ENCODE data around the gene PSTPIP2. TPM values are rescaled to one million over a fixed set of nuclear protein-coding genes. Genes with fewer than 3 reads are reported as not detected.
A peak's percentile ranks its signal among the peaks of the same experiment; 100 is the strongest.
"Not testable (repeated sequence)": the region's sequence is repeated elsewhere in the genome, so short reads cannot be mapped to it uniquely, and the experiment has no call there.

Gene PSTPIP2
- total and polyA plus RNA-seq, 9 donors, result 1.3 to 2.8 (median 2.0) TPM

DNA sequence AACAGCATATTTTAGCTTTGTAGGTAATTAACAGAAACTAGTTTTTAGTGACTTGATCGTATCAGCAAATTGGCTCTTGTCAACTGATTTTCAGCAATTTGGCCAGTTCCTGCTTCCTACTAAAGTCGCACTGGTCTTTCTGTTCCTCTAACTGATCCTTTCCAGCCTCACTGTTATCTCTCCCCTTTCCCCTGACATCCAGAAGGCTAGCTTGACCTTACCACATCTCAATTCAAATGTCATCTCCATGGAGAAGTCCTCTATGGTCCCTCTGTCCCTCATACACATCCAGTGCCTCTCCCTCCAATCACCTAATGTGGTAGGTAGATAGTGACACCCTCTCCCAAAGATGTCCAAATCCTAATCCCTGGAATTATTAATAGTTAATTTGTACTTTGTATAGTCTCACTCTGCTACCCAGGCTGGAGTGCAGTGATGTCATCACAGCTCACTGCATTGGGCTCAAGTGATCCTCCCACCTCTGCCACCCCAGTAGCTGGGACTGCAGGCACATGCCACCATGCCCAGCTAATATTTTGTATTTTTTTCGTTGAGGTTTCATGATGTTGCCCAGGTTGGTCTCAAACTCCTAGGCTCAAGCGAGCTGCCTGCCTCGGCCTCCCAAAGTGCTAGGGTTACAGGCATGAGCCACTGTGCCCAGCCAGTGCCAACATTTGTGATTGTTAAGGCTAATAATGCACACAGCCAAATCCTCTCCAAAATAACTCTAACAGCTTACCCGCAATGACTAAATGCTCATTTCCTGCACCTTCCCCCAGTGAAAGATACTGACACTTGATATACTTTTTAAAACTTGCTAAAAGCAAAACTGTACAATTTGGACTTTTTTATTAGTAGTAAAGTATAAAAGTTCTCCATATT, 16.9 kb downstream of the PSTPIP2 start:
- H3K9me3 ChIP-seq (replicated peaks; ENCODE audit: control insufficient read depth, low read depth, low read length), result no peaks in the 10 kb centered on the region
- H3K27me3 ChIP-seq (ENCODE audit: control insufficient read depth, insufficient read depth, low read length), result no peaks in the 10 kb centered on the region
- no peaks in the 10 kb centered on the region for H3K4me1 ChIP-seq (ENCODE audit: control insufficient read depth, insufficient read depth, low read length)
- H3K36me3 ChIP-seq (ENCODE audit: control insufficient read depth, insufficient read depth, low read length), result no peaks in the 10 kb centered on the region
- no peak overlapping the region for H3K27ac ChIP-seq (ENCODE audit: low read length)
- WGBS (ENCODE audit: insufficient coverage), result 90% methylated on average over 2 of the region's 6 CpGs
- DNase-seq, result no peak
- no peak overlapping the region for H3K4me3 ChIP-seq (ENCODE audit: low read length)

DNA sequence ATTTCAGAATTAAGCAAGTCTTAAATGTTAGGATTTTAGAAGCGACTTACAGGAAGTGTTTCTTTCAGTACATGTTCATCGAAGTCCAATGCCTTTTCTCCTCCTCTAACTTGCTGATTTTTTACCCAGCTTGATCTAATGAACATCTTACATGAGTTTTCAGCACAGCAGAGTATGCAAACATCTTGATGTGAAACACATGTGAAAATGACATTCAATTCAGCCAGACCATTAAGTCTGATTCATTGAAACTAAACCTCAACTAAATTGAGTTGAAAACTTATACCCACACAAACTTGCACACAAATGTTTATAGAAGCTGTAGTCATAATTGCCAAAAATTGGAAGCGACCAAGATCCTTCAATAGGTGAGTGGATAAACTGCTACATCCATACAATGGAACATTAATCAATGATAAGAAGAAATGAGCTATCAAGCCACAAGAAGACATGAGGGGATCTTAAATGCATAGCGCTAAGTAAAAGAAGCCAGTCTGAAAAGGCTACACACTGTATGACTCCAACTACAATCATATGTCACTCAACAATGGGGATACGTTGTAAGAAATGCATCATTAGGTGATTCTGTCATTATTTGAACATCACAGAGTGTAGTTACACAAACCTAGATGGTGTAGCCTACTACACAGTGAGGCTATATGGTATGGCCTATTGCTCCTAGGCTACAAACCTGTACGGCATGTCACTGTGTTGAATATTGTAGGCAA, 18.5 kb downstream of the PSTPIP2 start:
- H3K27me3 ChIP-seq (ENCODE audit: control insufficient read depth, insufficient read depth, low read length), result no peaks in the 10 kb centered on the region
- no CpG with 5 or more reads among the region's 6 CpGs for WGBS (ENCODE audit: insufficient coverage)
- no peak for DNase-seq
- H3K9me3 ChIP-seq (replicated peaks; ENCODE audit: control insufficient read depth, low read depth, low read length), result no peaks in the 10 kb centered on the region
- H3K27ac ChIP-seq (ENCODE audit: low read length), result no peak overlapping the region
- H3K4me3 ChIP-seq (ENCODE audit: low read length), result no peak overlapping the region
- H3K4me1 ChIP-seq (ENCODE audit: control insufficient read depth, insufficient read depth, low read length), result no peaks in the 10 kb centered on the region
- no peaks in the 10 kb centered on the region for H3K36me3 ChIP-seq (ENCODE audit: control insufficient read depth, insufficient read depth, low read length)

DNA sequence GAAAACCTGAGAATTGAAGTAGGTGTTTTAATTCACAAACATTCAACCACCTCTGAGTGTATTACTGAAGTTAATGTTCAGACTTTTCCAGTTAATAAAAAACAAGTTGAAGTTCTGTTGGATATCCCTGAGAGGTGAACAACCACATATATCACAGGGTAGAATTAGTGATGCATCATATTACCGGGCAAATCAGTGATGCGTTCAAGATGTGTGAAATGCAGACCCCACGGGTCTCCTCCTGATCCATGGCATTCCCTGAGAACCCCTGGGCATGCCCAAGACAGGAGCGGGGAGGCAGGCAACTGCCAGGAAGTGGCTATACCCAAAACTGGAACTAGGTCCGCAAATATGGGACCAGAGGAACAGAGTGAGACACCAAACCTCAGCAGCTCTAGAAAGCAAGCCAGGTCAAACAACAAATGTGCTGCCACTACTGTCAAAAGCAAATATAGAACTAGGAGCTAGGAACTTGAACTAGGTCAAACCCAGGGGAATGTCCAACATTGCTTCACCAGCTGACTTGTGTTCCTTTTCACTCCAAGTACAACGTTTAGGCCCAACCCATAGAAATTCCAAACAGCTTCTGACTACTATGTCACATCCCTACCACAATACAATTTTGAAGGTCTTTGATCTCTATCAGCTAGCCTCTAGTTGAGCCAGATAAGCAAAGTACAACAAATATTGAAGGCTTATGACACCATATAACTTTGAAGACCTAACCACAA, 20.2 kb downstream of the PSTPIP2 start:
- Histone ChIP-seq H3K9me3 (replicated peaks; ENCODE audit: control insufficient read depth, low read depth, low read length) (no peaks in the 10 kb centered on the region), H3K4me3 (ENCODE audit: low read length) (no peak overlapping the region), H3K4me1 (ENCODE audit: control insufficient read depth, insufficient read depth, low read length) (no peaks in the 10 kb centered on the region), H3K27me3 (ENCODE audit: control insufficient read depth, insufficient read depth, low read length) (no peaks in the 10 kb centered on the region), H3K36me3 (ENCODE audit: control insufficient read depth, insufficient read depth, low read length) (no peaks in the 10 kb centered on the region), H3K27ac (ENCODE audit: low read length) (no peak overlapping the region)
- WGBS (ENCODE audit: insufficient coverage), result 66% methylated on average over 5 of the region's 6 CpGs
- DNase-seq, result no peak

DNA sequence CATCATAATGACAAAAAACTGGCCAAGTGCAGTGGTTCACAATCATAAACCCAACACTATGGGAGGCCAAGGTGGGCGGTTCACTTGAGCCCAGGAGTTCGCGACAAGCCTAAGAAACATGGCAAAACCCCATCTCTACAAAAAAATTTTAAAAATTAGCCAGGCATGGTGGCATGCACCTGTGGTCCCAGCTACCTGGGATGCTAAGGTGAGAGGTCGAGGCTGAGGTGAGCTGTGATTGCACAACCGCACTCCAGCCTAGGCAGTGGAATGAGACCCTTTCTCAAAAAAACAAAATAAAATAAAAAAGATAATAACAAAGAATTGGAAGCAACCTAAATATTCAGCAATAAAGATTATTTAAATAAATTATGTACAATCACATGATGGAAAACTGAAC, 21.8 kb downstream of the PSTPIP2 start:
- H3K9me3 ChIP-seq (replicated peaks; ENCODE audit: control insufficient read depth, low read depth, low read length), result no peaks in the 10 kb centered on the region
- no peaks in the 10 kb centered on the region for H3K27me3 ChIP-seq (ENCODE audit: control insufficient read depth, insufficient read depth, low read length)
- H3K4me1 ChIP-seq (ENCODE audit: control insufficient read depth, insufficient read depth, low read length), result no peaks in the 10 kb centered on the region
- no CpG with 5 or more reads among the region's 5 CpGs for WGBS (ENCODE audit: insufficient coverage)
- no peak overlapping the region for H3K27ac ChIP-seq (ENCODE audit: low read length)
- no peaks in the 10 kb centered on the region for H3K36me3 ChIP-seq (ENCODE audit: control insufficient read depth, insufficient read depth, low read length)
- H3K4me3 ChIP-seq (ENCODE audit: low read length), result no peak overlapping the region
- DNase-seq, result no peak

DNA sequence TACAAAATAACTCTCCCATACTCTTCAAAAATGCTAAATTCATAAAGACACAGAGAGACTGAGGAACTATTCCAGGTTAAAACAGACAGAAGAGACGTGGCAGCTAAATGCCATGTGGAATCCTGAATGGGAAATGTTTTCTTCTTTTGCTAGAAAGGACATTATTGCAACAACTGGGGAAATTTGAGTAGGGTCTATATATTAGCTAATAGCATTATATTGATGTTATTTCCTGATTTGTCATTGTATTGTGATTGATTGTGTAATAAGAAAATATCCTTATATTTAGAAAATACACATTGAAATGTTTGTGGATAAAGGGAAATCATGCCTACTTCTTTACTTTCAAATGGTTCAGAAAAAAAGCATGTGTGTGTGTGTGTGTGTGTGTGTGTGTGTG, 23.4 kb downstream of the PSTPIP2 start:
- Histone ChIP-seq H3K9me3 (replicated peaks; ENCODE audit: control insufficient read depth, low read depth, low read length) (no peaks in the 10 kb centered on the region), H3K4me3 (ENCODE audit: low read length) (no peak overlapping the region), H3K36me3 (ENCODE audit: control insufficient read depth, insufficient read depth, low read length) (no peaks in the 10 kb centered on the region), H3K27me3 (ENCODE audit: control insufficient read depth, insufficient read depth, low read length) (no peaks in the 10 kb centered on the region), H3K27ac (ENCODE audit: low read length) (no peak overlapping the region), H3K4me1 (ENCODE audit: control insufficient read depth, insufficient read depth, low read length) (no peaks in the 10 kb centered on the region)
- WGBS (ENCODE audit: insufficient coverage), result no CpG with 5 or more reads among the region's 1 CpG
- DNase-seq, result no peak

DNA sequence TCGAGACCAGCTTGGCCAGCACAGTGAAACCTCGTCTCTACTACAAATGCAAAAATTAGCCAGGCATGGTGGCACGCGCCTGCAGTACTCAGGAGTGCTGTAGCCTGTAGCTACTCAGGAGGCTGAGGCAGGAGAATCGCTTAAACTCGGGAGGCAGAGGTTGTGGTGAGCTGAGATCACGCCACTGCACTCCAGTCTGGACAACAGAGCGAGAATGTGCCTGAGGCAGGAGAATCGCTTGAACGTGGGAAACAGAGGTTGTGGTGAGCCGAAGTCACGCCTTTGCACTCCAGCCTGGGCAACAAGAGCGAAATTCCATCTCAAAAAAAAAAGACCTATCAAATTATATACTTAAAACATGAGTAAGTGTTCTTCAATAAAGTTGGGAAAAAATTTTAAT, 24.7 kb downstream of the PSTPIP2 start:
- H3K4me3 ChIP-seq (ENCODE audit: low read length); H3K4me1 ChIP-seq (ENCODE audit: control insufficient read depth, insufficient read depth, low read length); DNase-seq; H3K36me3 ChIP-seq (ENCODE audit: control insufficient read depth, insufficient read depth, low read length); H3K27me3 ChIP-seq (ENCODE audit: control insufficient read depth, insufficient read depth, low read length); H3K9me3 ChIP-seq (replicated peaks; ENCODE audit: control insufficient read depth, low read depth, low read length); H3K27ac ChIP-seq (ENCODE audit: low read length): not testable (repeated sequence)
- WGBS (ENCODE audit: insufficient coverage), result 92% methylated on average over 7 of the region's 13 CpGs

DNA sequence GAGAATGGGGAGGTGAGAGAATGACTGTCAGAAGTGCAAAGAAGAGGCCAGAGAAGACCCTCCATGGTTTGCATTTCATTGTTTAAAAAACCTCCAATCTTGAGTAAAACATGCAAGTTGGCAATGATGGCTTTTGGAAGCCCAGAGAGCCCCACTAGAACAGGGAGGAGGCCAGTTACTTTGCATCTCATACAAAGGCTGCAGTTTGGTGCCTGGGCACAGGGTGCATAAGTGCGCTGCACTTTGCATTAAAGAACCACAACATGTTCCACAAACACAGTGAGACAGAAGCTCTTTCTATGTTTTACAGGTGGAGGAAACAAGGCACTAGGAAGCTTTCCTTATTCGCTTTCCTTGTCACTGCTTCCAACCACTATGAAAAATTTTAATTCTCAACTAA, 25.4 kb downstream of the PSTPIP2 start:
- Histone ChIP-seq H3K36me3 (ENCODE audit: control insufficient read depth, insufficient read depth, low read length) (no peaks in the 10 kb centered on the region), H3K4me3 (ENCODE audit: low read length) (no peak overlapping the region), H3K27ac (ENCODE audit: low read length) (no peak overlapping the region), H3K4me1 (ENCODE audit: control insufficient read depth, insufficient read depth, low read length) (no peaks in the 10 kb centered on the region), H3K9me3 (replicated peaks; ENCODE audit: control insufficient read depth, low read depth, low read length) (no peaks in the 10 kb centered on the region), H3K27me3 (ENCODE audit: control insufficient read depth, insufficient read depth, low read length) (no peaks in the 10 kb centered on the region)
- no CpG with 5 or more reads among the region's 2 CpGs for WGBS (ENCODE audit: insufficient coverage)
- DNase-seq, result no peak

DNA sequence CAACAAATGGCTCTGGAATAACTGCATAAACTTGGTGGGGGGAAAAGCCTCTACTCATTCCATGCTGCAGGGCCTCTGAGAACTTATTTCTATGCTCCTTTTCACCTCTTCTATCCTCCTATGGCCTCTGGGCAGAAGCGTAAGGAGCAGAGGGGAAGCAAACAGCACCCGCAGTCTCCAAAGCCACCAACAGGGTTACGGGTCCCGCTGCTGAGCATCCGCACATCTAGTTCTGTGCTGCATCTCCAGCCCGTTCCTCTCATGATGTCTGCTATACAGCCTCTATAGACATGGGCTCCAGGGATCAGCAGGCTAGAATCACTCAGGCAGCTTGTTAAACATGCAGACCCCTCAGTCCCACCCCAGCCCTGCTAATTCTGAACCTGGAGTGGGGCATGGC, 25.9 kb downstream of the PSTPIP2 start:
- DNase-seq, result no peak
- no peaks in the 10 kb centered on the region for H3K9me3 ChIP-seq (replicated peaks; ENCODE audit: control insufficient read depth, low read depth, low read length)
- H3K4me1 ChIP-seq (ENCODE audit: control insufficient read depth, insufficient read depth, low read length), result no peaks in the 10 kb centered on the region
- no peak overlapping the region for H3K27ac ChIP-seq (ENCODE audit: low read length)
- no peak overlapping the region for H3K4me3 ChIP-seq (ENCODE audit: low read length)
- 91% methylated on average over 6 of the region's 6 CpGs for WGBS (ENCODE audit: insufficient coverage)
- H3K36me3 ChIP-seq (ENCODE audit: control insufficient read depth, insufficient read depth, low read length), result no peaks in the 10 kb centered on the region
- H3K27me3 ChIP-seq (ENCODE audit: control insufficient read depth, insufficient read depth, low read length), result no peaks in the 10 kb centered on the region

DNA sequence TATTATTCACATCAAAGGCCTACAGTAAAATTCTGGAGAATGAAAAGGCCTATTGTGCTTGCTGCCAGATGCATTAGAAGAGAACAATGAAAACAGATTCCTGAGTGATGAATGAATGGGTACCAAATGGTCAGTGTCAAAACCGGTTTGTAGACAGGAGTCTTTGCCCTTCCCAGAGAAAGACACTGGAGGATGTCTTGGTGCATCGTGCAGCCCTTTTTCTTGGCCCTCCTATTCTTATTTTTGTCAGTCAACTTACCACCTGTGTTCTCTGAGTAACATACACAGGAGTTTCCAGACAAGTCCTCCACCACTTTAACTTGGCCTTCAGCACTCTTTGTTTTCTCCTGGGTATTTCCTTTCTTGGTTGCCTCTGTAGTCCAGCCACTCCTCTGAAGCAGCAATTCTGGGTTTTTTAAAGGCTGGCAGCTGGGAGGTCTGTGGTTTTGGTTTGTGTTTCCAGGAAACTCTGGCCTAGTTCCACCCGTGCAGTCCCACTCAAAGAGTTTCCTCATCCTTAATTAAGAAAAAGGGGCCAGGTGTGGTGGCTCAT, 29.4 kb downstream of the PSTPIP2 start:
- DNase-seq, result peak; percentile 48

DNA sequence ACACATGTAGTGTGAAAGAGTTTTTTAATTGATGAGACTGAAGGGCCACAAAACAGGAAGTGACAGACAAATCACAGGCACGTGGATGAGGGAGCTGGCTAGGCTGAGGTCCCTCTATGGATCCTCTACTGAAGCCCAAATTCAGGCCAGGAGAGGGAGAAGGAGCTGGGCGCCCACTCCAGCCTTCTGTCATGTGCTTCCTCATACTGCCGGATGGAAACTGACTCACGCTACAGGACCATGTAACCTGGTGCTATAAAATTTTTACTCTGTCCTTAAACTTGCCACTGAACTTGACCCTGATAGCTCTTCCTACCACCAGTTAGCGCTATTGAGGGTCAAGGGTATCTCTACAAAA, 31.3 kb downstream of the PSTPIP2 start:
- 59% methylated on average over 3 of the region's 5 CpGs for WGBS (ENCODE audit: insufficient coverage)
- Histone ChIP-seq H3K27ac (ENCODE audit: low read length) (no peak overlapping the region), H3K36me3 (ENCODE audit: control insufficient read depth, insufficient read depth, low read length) (no peaks in the 10 kb centered on the region), H3K4me3 (ENCODE audit: low read length) (no peak overlapping the region), H3K4me1 (ENCODE audit: control insufficient read depth, insufficient read depth, low read length) (no peaks in the 10 kb centered on the region), H3K9me3 (replicated peaks; ENCODE audit: control insufficient read depth, low read depth, low read length) (no peaks in the 10 kb centered on the region), H3K27me3 (ENCODE audit: control insufficient read depth, insufficient read depth, low read length) (no peaks in the 10 kb centered on the region)
- DNase-seq, result no peak

More for the DNA sequence above, 29.4 kb downstream of the PSTPIP2 start:
- no peaks in the 10 kb centered on the region for H3K4me1 ChIP-seq (ENCODE audit: control insufficient read depth, insufficient read depth, low read length)
- H3K27ac ChIP-seq (ENCODE audit: low read length), result no peak overlapping the region
- H3K9me3 ChIP-seq (replicated peaks; ENCODE audit: control insufficient read depth, low read depth, low read length), result no peaks in the 10 kb centered on the region
- no peak overlapping the region for H3K4me3 ChIP-seq (ENCODE audit: low read length)
- no peaks in the 10 kb centered on the region for H3K27me3 ChIP-seq (ENCODE audit: control insufficient read depth, insufficient read depth, low read length)
- WGBS (ENCODE audit: insufficient coverage), result 31% methylated on average over 2 of the region's 3 CpGs
- no peaks in the 10 kb centered on the region for H3K36me3 ChIP-seq (ENCODE audit: control insufficient read depth, insufficient read depth, low read length)

Data from muscle of leg (tissue), 11 donors.